ENCODE data around the gene CTRL.
"Not testable (repeated sequence)": the region's sequence is repeated elsewhere in the genome, so short reads cannot be mapped to it uniquely, and the experiment has no call there.

CTRL gene

DNA sequence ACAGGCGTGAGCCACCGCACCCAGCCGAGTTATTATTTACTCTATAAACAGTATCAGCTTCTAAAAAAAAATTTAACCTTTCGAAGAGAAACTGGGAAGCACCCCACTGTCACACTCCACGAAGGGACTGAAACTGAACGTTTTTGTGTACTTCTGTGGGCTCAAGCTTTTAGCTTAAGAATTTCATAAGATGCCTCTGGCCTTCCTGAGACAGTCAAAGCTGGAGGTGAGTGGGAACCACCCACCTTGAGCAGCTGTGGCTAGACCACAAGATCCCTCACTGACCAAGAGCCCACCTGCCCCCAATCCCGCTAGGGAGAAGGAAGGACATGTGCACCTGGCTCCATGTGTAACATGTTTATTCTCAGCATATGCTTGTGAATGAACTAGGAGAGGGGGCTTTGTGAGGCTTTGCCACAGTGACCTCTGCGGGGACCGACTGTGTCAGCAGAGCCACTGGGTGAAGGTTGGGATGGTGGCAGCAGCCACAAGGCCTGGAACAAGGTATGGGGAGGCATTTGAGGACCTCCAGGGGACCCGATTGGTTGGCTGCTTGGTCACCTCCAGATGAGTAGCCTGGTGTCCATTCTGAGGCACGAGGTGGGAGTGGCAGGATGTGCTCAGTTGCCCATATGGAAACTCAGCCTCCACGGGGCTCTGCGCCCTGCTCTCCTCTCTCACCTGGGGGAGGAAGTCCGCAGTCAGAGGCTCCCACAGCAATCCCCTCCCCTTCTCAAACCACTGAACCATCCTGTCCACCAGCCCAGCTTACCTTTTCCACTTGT, 43.9 kb upstream of the CTRL start:
- DNase-seq (ENCODE audit: low read depth): no peak
- TF ChIP-seq, protein P1, sequence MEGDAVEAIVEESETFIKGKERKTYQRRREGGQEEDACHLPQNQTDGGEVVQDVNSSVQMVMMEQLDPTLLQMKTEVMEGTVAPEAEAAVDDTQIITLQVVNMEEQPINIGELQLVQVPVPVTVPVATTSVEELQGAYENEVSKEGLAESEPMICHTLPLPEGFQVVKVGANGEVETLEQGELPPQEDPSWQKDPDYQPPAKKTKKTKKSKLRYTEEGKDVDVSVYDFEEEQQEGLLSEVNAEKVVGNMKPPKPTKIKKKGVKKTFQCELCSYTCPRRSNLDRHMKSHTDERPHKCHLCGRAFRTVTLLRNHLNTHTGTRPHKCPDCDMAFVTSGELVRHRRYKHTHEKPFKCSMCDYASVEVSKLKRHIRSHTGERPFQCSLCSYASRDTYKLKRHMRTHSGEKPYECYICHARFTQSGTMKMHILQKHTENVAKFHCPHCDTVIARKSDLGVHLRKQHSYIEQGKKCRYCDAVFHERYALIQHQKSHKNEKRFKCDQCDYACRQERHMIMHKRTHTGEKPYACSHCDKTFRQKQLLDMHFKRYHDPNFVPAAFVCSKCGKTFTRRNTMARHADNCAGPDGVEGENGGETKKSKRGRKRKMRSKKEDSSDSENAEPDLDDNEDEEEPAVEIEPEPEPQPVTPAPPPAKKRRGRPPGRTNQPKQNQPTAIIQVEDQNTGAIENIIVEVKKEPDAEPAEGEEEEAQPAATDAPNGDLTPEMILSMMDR (IDR thresholded peaks at IDR 0.05; ENCODE audit: low read depth, low read length): no peak
- TF ChIP-seq MAX (IDR thresholded peaks at IDR 0.05; ENCODE audit: low read depth, low read length) (no peak), POLR2A (IDR thresholded peaks at IDR 0.05; ENCODE audit: extremely low read depth, insufficient read length) (no peak), MYC (IDR thresholded peaks at IDR 0.05; ENCODE audit: low read depth, low read length) (no peak)
- no peak overlapping the region for H3K4me3 ChIP-seq (ENCODE audit: low read depth, low read length)

GRCh38 chr16:67972285-67972684, 40.6 kb upstream of the CTRL start:
- not testable (repeated sequence) for H3K4me3 ChIP-seq (ENCODE audit: low read depth, low read length); DNase-seq (ENCODE audit: low read depth)

DNA sequence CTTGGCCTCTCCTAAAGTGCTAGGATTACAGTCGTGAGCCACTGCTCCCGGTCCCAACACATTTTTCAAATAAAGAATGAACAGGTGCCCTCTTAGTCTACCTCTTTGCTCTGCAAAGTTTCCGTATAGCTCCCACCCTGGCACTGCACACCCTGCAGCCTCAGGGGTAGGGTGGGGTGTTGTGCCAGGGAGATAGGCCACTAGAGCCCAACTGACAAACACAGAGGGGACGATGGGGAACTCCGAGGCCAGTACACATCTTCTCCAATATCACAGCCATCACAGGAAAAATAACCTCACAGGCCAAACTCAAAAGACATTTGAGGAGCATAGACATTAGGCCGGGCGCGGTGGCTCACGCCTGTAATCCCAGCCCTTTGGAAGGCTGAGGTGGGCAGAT, 39.4 kb upstream of the CTRL start:
- DNase-seq (ENCODE audit: low read depth): no peak
- no peak for TF ChIP-seq MYC (IDR thresholded peaks at IDR 0.05; ENCODE audit: low read depth, low read length)
- no peak for TF ChIP-seq POLR2A (IDR thresholded peaks at IDR 0.05; ENCODE audit: extremely low read depth, insufficient read length)
- TF ChIP-seq MAX (IDR thresholded peaks at IDR 0.05; ENCODE audit: low read depth, low read length): no peak
- TF ChIP-seq, protein P1 (IDR thresholded peaks at IDR 0.05; ENCODE audit: low read depth, low read length): no peak
- no peak overlapping the region for H3K4me3 ChIP-seq (ENCODE audit: low read depth, low read length)

DNA sequence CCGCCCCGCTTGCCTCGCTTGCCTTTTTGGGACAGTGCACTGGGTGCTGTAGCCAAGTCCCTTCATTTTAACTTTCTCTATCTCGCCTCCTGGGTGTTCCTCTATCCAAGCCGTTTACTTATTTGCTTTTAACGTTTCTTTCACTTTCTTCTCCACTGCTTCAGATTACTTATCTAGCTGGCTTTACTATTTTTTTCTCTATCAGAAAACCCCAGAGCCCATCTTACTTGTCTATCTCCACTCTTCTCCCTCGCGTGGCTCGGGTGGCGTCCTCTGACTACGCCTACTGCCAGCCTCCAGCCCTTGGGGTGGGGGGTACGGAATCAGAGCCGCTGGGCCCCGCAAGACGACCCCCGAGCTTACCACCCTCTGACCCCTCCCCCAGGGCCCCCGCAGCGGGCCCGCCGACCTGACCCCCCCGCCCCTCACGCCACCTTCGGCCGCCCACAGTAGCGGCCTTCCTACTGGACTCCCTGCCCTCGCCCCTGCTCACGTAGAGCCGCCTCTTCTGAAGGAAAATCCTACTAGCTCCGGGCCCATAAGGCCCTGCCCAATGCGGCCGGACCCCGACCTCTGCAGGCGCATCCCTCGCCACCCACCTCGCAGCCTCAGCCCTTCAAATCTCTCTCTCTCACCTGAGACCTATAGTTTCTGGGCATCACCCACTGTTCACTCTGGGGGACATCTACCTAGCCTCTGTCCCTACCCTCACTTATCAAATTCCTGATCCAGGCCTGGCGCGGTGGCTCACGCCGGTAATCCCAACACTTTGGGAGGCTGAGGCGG, 37.8 kb upstream of the CTRL start:
- no peak overlapping the region for H3K4me3 ChIP-seq (ENCODE audit: low read depth, low read length)
- TF ChIP-seq, protein P1 (IDR thresholded peaks at IDR 0.05; ENCODE audit: low read depth, low read length): no peak
- TF ChIP-seq POLR2A (IDR thresholded peaks at IDR 0.05; ENCODE audit: extremely low read depth, insufficient read length): no peak
- no peak for TF ChIP-seq MYC (IDR thresholded peaks at IDR 0.05; ENCODE audit: low read depth, low read length)
- no peak for TF ChIP-seq MAX (IDR thresholded peaks at IDR 0.05; ENCODE audit: low read depth, low read length)
- no peak for DNase-seq (ENCODE audit: low read depth)

DNA sequence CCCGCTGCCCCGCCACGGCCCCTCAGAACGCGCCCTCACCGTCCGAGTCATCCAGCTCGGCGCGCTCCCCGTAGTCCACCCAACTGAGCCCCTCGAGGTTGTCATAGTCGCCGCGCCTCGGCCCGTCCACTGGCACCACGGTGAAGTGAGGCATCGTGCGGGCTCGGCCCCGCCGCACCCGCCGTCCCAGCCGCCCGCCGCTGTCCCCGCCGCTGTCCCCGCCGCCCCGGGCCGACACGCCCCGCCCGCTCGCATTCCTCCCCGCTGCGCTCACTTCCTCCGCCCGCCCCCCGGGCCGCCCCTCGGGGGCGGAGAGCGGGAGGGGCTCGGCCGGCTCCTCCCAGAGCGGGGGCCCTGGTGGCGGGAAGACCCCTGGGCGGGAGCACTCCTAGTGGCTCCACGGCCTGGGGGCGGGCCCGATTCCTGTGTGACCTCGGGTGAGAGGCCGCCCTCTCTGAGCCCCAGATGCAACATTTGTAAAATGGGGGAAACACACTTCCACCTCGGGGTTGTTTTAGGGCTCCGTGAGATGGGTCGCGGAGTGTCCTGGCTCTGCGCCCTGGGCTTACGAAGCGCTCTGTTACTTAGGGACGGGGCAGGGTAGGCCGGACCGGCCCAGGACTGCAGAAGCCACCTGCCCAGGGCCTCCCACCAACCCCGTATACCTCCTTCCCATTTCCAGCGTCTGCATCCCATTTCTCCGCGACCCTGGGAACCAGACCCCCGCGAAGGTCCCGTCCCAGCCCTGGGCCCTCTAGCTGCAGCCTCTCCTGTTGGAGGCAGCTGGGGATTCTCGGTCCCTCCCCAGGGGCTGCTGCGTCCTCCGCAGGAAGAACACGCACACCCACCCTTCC, 37.0 kb upstream of the CTRL start, which contains the start of gene SLC12A4:
Gene SLC12A4 (minus strand): TSS at position 238 of the 854 bp plus-strand sequence. CDS start 84 bp downstream, at position 154.
- peak within 1 kb of the TSS; percentile 64 for H3K4me3 ChIP-seq (ENCODE audit: low read depth, low read length)
- peak; percentile 89 for DNase-seq (ENCODE audit: low read depth)
- TF ChIP-seq, protein P1 (IDR thresholded peaks at IDR 0.05; ENCODE audit: low read depth, low read length): no peak
- TF ChIP-seq MAX (IDR thresholded peaks at IDR 0.05; ENCODE audit: low read depth, low read length) (no peak), POLR2A (IDR thresholded peaks at IDR 0.05; ENCODE audit: extremely low read depth, insufficient read length) (peak; percentile 21), MYC (IDR thresholded peaks at IDR 0.05; ENCODE audit: low read depth, low read length) (no peak)

Data from NB4 (cell line).